GM18520 (cell line): Measurements from ENCODE around the gene PHF20.
"Not testable (repeated sequence)": the region's sequence is repeated elsewhere in the genome, so short reads cannot be mapped to it uniquely, and the experiment has no call there.

ENCODE experiments used
- ATAC-seq: cut with Tn5 transposase; IDR thresholded peaks from one replicate; pipeline ENCODE4 v1.9.1; 2021; ENCODE audit not compliant: unreplicated experiment

Gene PHF20

DNA sequence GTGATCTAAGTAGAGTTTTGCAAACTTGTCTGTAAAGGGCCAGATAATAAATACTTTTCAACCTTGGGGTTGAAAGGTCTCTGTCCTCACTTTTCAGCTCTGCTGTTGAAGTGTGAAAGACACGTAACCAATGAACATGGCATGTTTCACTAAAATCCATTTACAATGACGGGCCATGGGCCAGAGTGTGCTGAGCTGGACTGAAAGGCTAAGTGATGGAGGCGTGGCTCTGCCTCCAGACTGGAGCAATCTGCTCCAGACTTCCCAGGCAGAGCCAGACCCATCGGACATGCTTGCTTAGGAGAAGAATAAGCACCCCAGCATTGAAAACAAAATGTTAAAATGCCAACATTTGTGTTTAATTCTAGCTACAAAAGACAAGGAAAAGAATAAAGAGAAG lies 141.1 kb downstream of the PHF20 start:
- no peak for ATAC-seq

GRCh38 chr20:35917077-35917476 lies 145.3 kb downstream of the PHF20 start:
- ATAC-seq: no peak

GRCh38 chr20:35918021-35918420 lies 146.2 kb downstream of the PHF20 start:
- ATAC-seq: no peak

DNA sequence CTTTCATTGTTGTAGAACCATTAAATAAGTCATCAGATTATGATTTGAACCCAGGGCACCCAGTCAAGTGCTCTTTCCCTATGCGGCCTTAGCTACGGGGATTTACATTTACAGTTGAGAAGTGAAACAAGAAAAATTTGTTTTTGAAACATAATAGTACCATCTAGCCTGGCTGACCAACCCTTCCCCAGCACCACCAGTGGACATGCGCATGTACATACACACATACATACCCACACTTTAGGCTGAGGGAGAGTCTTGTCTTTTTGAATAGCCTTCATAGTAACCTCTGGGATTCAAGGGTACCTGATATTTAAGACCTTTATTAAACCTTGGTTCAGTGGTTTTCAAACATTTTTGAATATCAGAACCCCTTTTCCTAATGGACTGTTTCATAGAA lies 148.7 kb downstream of the PHF20 start:
- no peak for ATAC-seq

- ATAC-seq: no peak
Observed at GRCh38 chr20:35929301-35929700, 157.5 kb downstream of the PHF20 start.

GRCh38 chr20:35934050-35934449 lies 162.2 kb downstream of the PHF20 start:
- ATAC-seq: no peak

DNA sequence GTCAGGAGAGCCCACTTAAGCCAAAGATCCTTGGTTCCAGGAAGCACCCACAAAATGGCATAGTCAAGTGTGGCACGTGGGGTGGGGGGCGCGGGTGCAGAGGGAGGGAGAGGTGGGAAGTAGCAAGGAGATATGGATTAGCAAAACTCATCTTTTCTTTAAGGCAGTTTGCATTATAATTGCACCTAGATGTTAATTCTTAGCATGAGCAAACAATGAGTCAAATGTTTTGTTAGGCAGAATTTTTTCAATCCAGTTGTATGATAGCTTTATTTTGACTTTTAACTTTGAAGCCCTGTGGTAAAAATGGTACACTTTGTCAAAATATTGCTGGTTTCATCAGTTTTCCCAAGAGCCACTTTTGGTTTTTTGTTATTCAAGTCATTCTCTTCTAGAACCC lies 167.4 kb downstream of the PHF20 start:
- no peak for ATAC-seq

- no peak for ATAC-seq
Observed at GRCh38 chr20:35941620-35942019, 169.8 kb downstream of the PHF20 start.

GRCh38 chr20:35942243-35942642 lies 170.4 kb downstream of the PHF20 start:
- ATAC-seq: no peak

GRCh38 chr20:35947489-35947888 lies 175.7 kb downstream of the PHF20 start:
- no peak for ATAC-seq

GRCh38 chr20:35947907-35948306 lies 176.1 kb downstream of the PHF20 start:
- no peak for ATAC-seq

- ATAC-seq: no peak
Observed at GRCh38 chr20:35950093-35950492, 178.3 kb downstream of the PHF20 start.

DNA sequence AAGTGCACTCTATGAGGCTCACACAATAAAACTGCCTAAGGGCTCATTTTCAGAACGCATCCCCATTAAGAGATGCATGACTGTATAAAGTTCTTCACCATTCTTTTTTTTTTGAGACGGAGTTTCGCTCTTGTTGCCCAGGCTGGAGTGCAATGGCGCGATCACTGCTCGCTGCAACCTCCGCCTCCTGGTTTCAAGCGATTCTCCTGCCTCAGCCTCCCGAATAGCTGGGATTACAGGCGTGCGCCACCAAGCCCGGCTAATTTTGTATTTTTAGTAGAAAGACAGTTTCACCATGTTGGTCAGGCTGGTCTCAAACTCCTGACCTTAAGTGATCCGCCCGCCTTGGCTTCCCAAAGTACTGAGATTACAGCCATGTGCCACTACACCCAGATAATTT lies 180.3 kb downstream of the PHF20 start:
- not testable (repeated sequence) for ATAC-seq

DNA sequence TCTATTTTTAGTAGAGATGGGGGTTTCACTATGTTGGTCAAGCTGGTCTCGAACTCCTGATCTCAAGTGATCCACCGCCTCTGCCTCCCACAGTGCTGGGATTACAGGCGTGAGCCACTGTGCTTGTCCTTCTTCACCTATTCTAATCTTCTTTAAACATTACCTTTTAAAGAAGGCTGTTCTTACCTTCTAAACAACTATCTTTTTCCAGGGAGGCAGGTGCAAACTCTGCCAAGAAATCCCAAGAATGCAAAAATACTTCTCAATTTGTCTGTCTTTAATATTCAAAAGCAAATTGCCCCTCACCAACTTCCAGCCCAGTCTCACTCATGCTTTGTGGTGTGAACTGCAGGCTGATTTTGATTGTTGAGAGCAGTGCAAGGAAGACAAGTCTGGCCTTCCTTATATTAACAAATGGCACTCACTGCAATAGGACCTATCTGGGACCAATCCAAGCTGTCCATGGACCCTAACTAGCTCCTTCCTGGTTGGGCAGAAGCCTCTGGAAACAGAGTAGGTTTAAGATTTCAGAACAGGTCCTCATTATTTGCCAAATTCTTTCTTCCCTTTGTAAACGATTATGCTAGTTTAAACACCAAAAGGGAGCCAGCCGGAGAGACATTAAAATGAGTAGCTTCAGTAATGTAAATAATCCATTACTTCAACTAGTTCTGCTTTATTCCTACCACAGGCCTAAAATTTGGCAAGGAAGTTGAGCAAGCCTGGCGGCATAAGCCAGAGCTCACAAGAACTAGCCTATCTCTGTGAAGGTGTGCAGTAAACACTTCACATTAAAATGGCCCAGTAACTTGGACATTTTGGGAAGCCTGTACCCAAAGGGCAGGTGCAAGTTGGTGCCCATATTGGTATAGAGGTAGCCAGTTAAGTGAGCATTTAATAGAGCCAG lies 180.9 kb downstream of the PHF20 start:
- ATAC-seq: no peak

- ATAC-seq: peak; percentile 4
Observed at GRCh38 chr20:35953387-35954199, 181.8 kb downstream of the PHF20 start.

GRCh38 chr20:35954200-35954906 lies 182.5 kb downstream of the PHF20 start, which contains the start of gene SCAND1:
TSS of gene SCAND1 (minus strand) at chr20:35954502. CDS start at chr20:35954284, 218 bp downstream.
- peak; percentile 92 for ATAC-seq

DNA sequence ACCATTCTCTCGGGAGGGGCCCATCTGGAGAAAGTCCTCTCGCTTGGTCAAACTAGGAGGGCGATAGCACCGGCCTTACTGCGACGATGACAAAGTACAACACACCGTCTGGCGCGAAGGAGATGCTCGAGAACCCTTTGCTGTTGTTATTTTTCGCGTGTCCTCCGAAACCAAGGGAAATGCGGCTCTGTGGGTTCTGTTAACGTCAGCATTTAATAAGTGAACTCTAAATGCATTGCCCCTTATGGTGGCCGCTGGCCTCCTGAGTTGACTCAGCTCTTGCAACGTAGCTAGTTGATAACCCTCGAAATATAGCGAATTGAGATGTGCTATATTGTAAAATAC lies 183.1 kb downstream of the PHF20 start:
- no peak for ATAC-seq

DNA sequence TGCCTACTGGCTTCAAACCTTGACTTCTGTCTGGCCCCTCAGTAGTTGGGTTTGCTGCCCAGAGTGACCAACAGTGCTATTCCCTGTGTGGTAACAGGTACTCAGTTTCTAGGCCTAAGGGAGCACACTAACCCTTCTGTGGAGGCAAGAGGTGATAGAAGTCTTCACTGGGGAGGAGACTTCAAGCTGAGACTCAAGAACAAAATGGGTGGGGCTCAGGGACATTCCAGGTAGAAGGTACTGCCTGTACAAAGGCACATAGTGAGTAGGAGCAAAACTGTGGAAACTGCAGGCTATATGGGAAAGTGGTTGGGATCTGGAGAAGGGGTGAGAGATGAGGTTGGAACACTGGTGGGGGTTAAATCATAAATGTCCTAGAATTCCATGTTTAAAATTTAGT lies 184.8 kb downstream of the PHF20 start:
- no peak for ATAC-seq

DNA sequence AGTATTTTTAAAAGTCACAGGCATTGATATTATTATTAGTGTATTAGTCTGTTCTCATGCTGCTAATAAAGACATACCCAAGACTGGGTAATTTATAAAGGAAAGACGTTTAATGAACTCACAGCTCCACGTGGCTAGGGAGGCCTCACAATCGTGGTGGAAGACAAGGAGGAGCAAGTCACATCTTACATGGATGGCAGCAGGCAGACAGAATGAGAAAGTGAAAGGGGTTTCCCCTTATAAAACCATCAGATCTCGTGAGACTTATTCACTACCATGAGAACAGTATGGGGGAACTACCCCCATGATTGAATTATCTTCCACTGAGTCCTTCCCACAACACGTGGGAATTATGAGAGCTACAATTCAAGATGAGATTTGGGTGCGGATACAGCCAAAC lies 187.5 kb downstream of the PHF20 start:
- not testable (repeated sequence) for ATAC-seq

DNA sequence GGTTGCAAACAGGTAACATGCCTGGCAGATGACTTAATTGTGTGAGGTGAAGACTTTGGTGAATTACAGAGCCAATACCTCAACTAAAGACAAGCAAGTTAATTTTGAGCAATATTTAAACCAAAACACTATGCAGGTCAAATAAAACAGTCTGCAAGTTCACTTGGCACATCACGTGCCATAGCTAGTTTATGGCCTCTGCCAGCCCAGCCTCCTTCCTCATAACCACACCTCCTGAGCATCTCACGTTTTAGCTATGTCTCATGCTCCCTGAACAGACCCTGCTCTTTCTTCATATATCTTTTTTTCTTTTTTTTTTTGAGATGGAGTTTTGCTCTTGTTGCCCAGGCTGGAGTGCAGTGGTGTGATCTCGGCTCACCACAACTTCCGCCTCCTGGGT lies 192.1 kb downstream of the PHF20 start:
- no peak for ATAC-seq

DNA sequence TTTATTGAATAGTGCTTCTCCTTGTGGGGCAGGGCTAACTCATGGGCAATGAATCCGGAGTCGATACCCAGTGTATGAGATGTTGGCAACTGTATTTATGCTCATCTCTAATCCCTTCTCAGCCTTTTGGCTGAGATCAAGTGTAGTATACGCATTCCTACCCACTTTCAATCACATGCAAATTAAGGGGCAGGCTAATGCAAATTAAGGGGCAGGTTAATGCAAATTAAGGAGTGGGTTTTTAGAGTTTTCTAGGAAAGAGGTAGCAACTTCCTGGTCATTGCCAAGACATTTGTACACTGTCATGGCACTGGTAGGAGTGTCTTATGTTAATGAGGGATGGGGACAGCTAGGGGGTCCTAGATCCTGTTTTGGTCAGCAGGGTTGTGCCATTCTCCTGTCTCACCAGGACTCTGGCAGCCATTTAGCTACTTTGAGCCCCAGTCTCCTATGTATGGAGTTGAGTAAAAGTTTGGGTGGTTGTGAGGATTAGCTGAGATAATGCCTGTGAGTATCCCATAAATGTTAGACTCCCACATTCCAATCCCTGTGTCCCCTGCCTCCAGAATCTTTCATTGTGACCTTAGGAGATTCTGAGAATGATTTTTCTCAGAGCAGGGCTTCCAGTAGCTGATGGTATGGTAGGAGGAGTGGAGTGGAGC lies 196.3 kb downstream of the PHF20 start, which contains the start of gene CNBD2:
Gene CNBD2, plus strand, starts transcription at position 612 of the 662 bp plus-strand sequence. CDS start 173 bp downstream, outside the sequence.
- no peak for ATAC-seq
